Cardiac fibroblast (primary cell): ENCODE results near the gene TRIM75.

Experiments
- DNase-seq, 2 donors: peaks; one replicate each; pipeline versions ENCODE4 v3.0.0 to v3.0.0-alpha.2; 2010; ENCODE audit warnings: low read depth in 2 of 2
- H3K4me3 ChIP-seq, 2 donors: replicated peaks in 1 of 2; 1 replicate in 1 of 2; 2 replicates in 1 of 2; pipeline ENCODE4 v1.5.1; 2011; ENCODE audit warnings: low read depth in 2 of 2, low read length in 2 of 2, mild to moderate bottlenecking in 2 of 2, moderate library complexity in 1 of 2
- CTCF ChIP-seq: IDR thresholded peaks from one replicate; pipeline ENCODE4 v1.5.1; 2011; ENCODE audit warnings: low read depth, mild to moderate bottlenecking, low read length, inconsistent platforms

TRIM75 gene

GRCh38 chr4:165053645-165054044 lies at the start of gene TRIM75:
TRIM75 (plus strand) TSS chr4:165053866; CDS start chr4:165059148, 5,282 bp downstream.
- H3K4me3 ChIP-seq: no peak within 1 kb of the TSS
- TF ChIP-seq CTCF: no peak
- DNase-seq: no peak

- no peak for DNase-seq
- no peak for TF ChIP-seq CTCF
- no peak overlapping the region for H3K4me3 ChIP-seq
Measured at GRCh38 chr4:165005352-165005925, 48.2 kb upstream of the TRIM75 start.

- H3K4me3 ChIP-seq: no peak overlapping the region
- DNase-seq: no peak
- no peak for TF ChIP-seq CTCF
Measured at GRCh38 chr4:165006456-165006855, 47.2 kb upstream of the TRIM75 start.

GRCh38 chr4:165006886-165007285 lies 46.8 kb upstream of the TRIM75 start:
- H3K4me3 ChIP-seq: no peak overlapping the region
- DNase-seq: no peak
- TF ChIP-seq CTCF: no peak

- H3K4me3 ChIP-seq: no peak overlapping the region
- no peak for DNase-seq
- TF ChIP-seq CTCF: no peak
Measured at GRCh38 chr4:165009493-165010227, 44.0 kb upstream of the TRIM75 start.

- no peak for DNase-seq
- H3K4me3 ChIP-seq: no peak overlapping the region
- TF ChIP-seq CTCF: no peak
Measured at GRCh38 chr4:165010487-165010886, 43.2 kb upstream of the TRIM75 start.
